SU-DHL-6 (cell line): ENCODE data around the gene ISLR.

Experiments
- CTCF ChIP-seq: fragments of 200-600 bp; sonication (generic); IDR thresholded peaks from one replicate; pipeline ENCODE4 v1.5.1; 2017; ENCODE audit warnings: antibody characterized with exemption, mild to moderate bottlenecking, low read length, moderate library complexity; ENCODE audit not compliant: insufficient read depth, poor library complexity, severe bottlenecking
- EZH2phosphoT487 ChIP-seq: fragments of 200-600 bp; sonication (generic), shearing (Covaris generic); conservative IDR thresholded peaks from 2 replicates; pipeline ENCODE4 v1.6.1; 2018; ENCODE audit warnings: mild to moderate bottlenecking, antibody characterized with exemption, low read length, moderate library complexity, mixed read lengths

DNA sequence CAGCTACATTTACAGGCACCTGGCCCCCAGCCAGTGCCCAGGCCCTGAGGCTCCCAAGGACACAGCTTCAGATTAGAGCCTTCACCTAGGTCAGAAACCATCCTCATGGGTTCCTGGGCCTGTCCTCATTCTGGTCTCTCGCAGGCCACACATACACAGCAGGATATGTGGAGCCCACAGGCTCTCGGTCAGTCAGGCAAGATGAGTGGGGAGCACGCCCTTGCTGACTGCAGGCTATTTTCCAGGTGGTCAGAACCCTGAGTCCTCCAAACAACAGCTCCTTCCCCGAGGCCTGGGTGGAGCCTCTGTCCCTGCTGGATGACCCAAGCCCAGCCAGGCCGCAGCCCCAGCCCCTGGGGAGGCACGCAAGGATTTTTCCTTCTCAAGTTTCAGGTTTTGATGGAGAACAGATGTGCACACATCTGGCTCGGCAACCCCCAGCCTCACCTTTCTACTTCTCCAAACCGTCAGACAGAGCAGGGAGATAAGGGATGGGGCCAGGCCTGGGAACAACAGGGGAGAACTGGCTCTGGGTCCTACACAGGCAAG, 27.4 kb downstream of the ISLR start:
- TF ChIP-seq CTCF (no peak), EZH2phosphoT487 (no peak)
